HG03025 (cell line): Measurements from ENCODE around the gene ZNF514.
"Not testable (repeated sequence)": the region's sequence is repeated elsewhere in the genome, so short reads cannot be mapped to it uniquely, and the experiment has no call there.

ENCODE experiments used
- ATAC-seq: cut with Tn5 transposase; IDR thresholded peaks from one replicate; pipeline ENCODE4 v1.9.1; 2021; ENCODE audit warnings: mild to moderate bottlenecking, moderate library complexity; ENCODE audit not compliant: unreplicated experiment, low FRiP score

Gene ZNF514

GRCh38 chr2:95143838-95144237 lies 15.8 kb downstream of the ZNF514 start:
- ATAC-seq = no peak

DNA sequence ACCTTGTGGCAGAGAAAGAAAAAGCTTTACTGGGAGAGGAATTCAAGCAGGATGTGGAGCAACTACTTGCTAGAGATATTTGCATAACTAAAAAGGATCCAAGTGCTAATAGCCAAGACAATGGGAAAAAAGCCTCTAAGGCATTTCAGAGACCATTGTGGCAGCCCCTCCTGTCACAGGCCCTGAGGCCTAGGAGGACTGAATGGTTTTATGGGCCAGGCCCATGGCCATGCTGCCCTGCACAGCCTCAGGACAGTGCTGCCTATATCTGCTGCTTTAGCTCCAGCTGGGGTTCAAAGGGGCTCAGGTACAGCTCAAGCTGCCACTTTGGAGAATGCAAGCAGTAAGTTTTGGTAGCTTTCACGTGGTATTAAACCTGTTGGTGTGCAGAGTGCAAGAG lies 20.9 kb downstream of the ZNF514 start:
- no peak for ATAC-seq

DNA sequence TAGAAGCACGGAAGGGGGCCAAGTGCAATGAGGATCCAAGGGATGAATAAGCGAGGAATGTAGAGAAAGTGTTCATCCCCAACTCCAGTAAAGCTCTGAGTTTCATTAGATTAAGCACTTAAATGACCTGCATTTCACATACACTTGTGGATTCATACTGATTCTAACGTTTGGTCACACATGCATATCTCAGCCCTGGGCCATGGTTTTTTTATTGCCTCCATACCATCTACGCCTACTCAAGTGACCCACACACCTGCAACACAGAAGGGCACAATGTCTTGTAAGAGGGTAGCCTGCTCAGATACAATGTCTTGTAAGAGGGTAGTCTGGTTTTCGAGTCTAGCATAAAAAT lies 37.5 kb downstream of the ZNF514 start:
- peak; percentile 17 for ATAC-seq

GRCh38 chr2:95121407-95122196 lies 38.0 kb downstream of the ZNF514 start, which contains the start of gene MRPS5:
Gene MRPS5, minus strand, starts transcription at chr2:95121808. Its CDS starts 17 bp downstream, at chr2:95121791.
- ATAC-seq = peak; percentile 92

- ATAC-seq = peak; percentile 6
These were observed 38.6 kb downstream of the ZNF514 start for GRCh38 chr2:95121093-95121406.

- peak; percentile 82 for ATAC-seq
These were observed 44.2 kb downstream of the ZNF514 start for GRCh38 chr2:95115418-95115817.

GRCh38 chr2:95113464-95113863 lies 46.2 kb downstream of the ZNF514 start:
- no peak for ATAC-seq

- ATAC-seq = no peak
These were observed 49.3 kb downstream of the ZNF514 start for GRCh38 chr2:95110395-95110794.

GRCh38 chr2:95109260-95109659 lies 50.4 kb downstream of the ZNF514 start:
- ATAC-seq = no peak

- ATAC-seq = no peak
These were observed 53.6 kb downstream of the ZNF514 start for GRCh38 chr2:95106081-95106480.

DNA sequence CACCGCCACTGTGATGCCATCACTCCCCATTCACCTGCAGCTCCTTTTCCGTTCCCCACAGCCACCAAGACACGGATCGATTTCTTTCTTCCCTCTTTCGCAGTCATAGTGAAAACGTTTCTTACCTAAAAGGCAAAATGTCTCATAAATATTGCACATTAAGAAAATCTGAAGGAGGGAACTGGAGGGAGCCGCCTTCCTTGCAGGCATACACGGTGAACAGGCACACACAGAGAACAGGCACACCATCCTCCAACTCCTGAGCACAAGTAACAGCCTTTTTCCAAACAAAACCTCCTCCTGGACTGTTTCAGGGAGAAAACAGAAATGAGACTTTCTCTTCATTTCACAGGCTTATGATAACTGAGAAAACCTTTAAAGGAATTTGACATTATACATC lies 55.0 kb downstream of the ZNF514 start:
- ATAC-seq = no peak

- ATAC-seq = no peak
These were observed 59.7 kb downstream of the ZNF514 start for GRCh38 chr2:95099910-95100309.

DNA sequence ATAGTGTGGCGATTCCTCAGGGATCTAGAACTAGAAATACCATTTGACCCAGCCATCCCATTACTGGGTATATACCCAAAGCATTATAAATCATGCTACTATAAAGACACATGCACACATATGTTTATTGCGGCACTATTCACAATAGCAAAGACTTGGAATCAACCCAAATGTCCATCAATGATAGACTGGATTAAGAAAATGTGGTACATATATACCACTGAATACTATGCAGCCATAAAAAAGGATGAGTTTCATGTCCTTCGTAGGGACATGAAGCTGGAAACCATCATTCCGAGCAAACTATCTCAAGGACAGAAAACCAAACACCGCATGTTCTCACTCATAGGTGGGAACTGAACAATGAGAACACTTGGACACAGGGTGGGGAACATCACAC lies 61.4 kb downstream of the ZNF514 start:
- ATAC-seq = not testable (repeated sequence)
